Activated effector memory CD4-positive, alpha-beta T cell treated with Interleukin-2 at 50 U/mL for 16 hours (primary cell): ENCODE results near the gene HKDC1.
A peak's percentile ranks its signal among the peaks of the same experiment; 100 is the strongest.
"Not testable (repeated sequence)": the region's sequence is repeated elsewhere in the genome, so short reads cannot be mapped to it uniquely, and the experiment has no call there.

Source experiments
- DNase-seq: peaks from one replicate; pipeline ENCODE4 v3.0.0-alpha.2; 2020

Gene HKDC1

GRCh38 chr10:69220041-69220451 is at the start of gene HKDC1:
Gene HKDC1, plus strand, starts transcription at chr10:69220332. Its CDS starts 104 bp downstream, at chr10:69220436.
- no peak for DNase-seq

GRCh38 chr10:69172241-69172982 is 47.7 kb upstream of the HKDC1 start:
- DNase-seq, result no peak

- not testable (repeated sequence) for DNase-seq
These were observed 44.8 kb upstream of the HKDC1 start for GRCh38 chr10:69175326-69175725.

- no peak for DNase-seq
These were observed 43.3 kb upstream of the HKDC1 start for GRCh38 chr10:69176823-69177222.

- peak; percentile 13 for DNase-seq
These were observed 40.9 kb upstream of the HKDC1 start for GRCh38 chr10:69179089-69179742.

- peak; percentile 78 for DNase-seq
These were observed 40.2 kb upstream of the HKDC1 start, which contains the start of gene SUPV3L1 for GRCh38 chr10:69179743-69180524. Gene SUPV3L1, plus strand, starts transcription at chr10:69180234. Its CDS starts 58 bp downstream, at chr10:69180292.

- no peak for DNase-seq
These were observed 39.5 kb upstream of the HKDC1 start for GRCh38 chr10:69180525-69181204.

GRCh38 chr10:69181433-69181832 is 38.7 kb upstream of the HKDC1 start:
- DNase-seq, result no peak

GRCh38 chr10:69182005-69182404 is 38.1 kb upstream of the HKDC1 start:
- DNase-seq, result no peak

- DNase-seq, result no peak
These were observed 33.6 kb upstream of the HKDC1 start for GRCh38 chr10:69186524-69186923.

GRCh38 chr10:69201045-69201444 is 19.1 kb upstream of the HKDC1 start:
- no peak for DNase-seq

- no peak for DNase-seq
These were observed 17.8 kb upstream of the HKDC1 start for GRCh38 chr10:69202332-69202731.

GRCh38 chr10:69208761-69209160 is 11.4 kb upstream of the HKDC1 start:
- DNase-seq, result no peak

GRCh38 chr10:69209787-69210484 is 10.2 kb upstream of the HKDC1 start:
- no peak for DNase-seq

GRCh38 chr10:69211104-69211503 is 9.0 kb upstream of the HKDC1 start:
- no peak for DNase-seq

- no peak for DNase-seq
These were observed 8.6 kb upstream of the HKDC1 start for GRCh38 chr10:69211524-69211923.

- no peak for DNase-seq
These were observed 6.4 kb upstream of the HKDC1 start for GRCh38 chr10:69213591-69214311.

- DNase-seq, result no peak
These were observed 5.4 kb upstream of the HKDC1 start for GRCh38 chr10:69214666-69215131.

GRCh38 chr10:69215405-69216171 is 4.5 kb upstream of the HKDC1 start:
- DNase-seq, result no peak

GRCh38 chr10:69216577-69217118 is 3.5 kb upstream of the HKDC1 start:
- DNase-seq, result no peak
